Effector memory CD4-positive, alpha-beta T cell (primary cell): Measurements from ENCODE around the gene FJX1.
"Not testable (repeated sequence)": the region's sequence is repeated elsewhere in the genome, so short reads cannot be mapped to it uniquely, and the experiment has no call there.

Source experiments
- DNase-seq, 3 donors: peaks; one replicate each; pipeline ENCODE4 v3.0.0-alpha.2; 2020
- H3K27ac ChIP-seq: 2 replicates; pipeline ENCODE4 v1.7.0; 2013; ENCODE audit warnings: mild to moderate bottlenecking, low read length, moderate library complexity; ENCODE audit not compliant: insufficient read depth, poor library complexity, severe bottlenecking
- H3K27me3 ChIP-seq: replicated peaks from 2 replicates; pipeline ENCODE4 v1.7.0; 2013; ENCODE audit warnings: mild to moderate bottlenecking, low read length; ENCODE audit not compliant: insufficient read depth, control insufficient read depth, poor library complexity, severe bottlenecking
- H3K36me3 ChIP-seq: 2 replicates; pipeline ENCODE4 v1.7.0; 2013; ENCODE audit warnings: mild to moderate bottlenecking, low read length, moderate library complexity; ENCODE audit not compliant: control insufficient read depth, insufficient read depth
- H3K4me1 ChIP-seq: 2 replicates; pipeline ENCODE4 v1.7.0; 2013; ENCODE audit warnings: low read length, mild to moderate bottlenecking; ENCODE audit not compliant: control insufficient read depth, insufficient read depth, poor library complexity, severe bottlenecking
- H3K4me3 ChIP-seq: 2 replicates; pipeline ENCODE4 v1.7.0; 2013; ENCODE audit warnings: low read length, low read depth, mild to moderate bottlenecking; ENCODE audit not compliant: insufficient read depth, poor library complexity, severe bottlenecking
- H3K9me3 ChIP-seq: 2 replicates; pipeline ENCODE4 v1.7.0; 2013; ENCODE audit warnings: mild to moderate bottlenecking, low read length, moderate library complexity; ENCODE audit not compliant: control insufficient read depth

FJX1 gene

GRCh38 chr11:35662649-35663407, 44.6 kb downstream of the FJX1 start, which contains the start of gene TRIM44:
Gene TRIM44 (plus strand): TSS chr11:35662775. CDS start chr11:35663112, 337 bp downstream.
- Histone ChIP-seq H3K36me3 (no peaks in the 10 kb centered on the region), H3K4me3 (peak within 1 kb of the TSS; percentile 91), H3K27me3 (no peaks in the 10 kb centered on the region), H3K9me3 (peaks cover 6% of the 10 kb centered on the region), H3K27ac (peak within 1 kb of the TSS; percentile 80), H3K4me1 (peaks cover 14% of the 10 kb centered on the region)
- peak; percentile 60 to 72 (median 62) for DNase-seq

GRCh38 chr11:35663408-35663702, 45.1 kb downstream of the FJX1 start:
- no peak for DNase-seq
- H3K36me3 ChIP-seq: no peaks in the 10 kb centered on the region

GRCh38 chr11:35664977-35665441, 46.7 kb downstream of the FJX1 start:
- Histone ChIP-seq H3K9me3 (peaks cover 6% of the 10 kb centered on the region), H3K4me3 (no peak overlapping the region), H3K27ac (no peak overlapping the region), H3K27me3 (no peaks in the 10 kb centered on the region), H3K4me1 (peaks cover 14% of the 10 kb centered on the region), H3K36me3 (no peaks in the 10 kb centered on the region)
- DNase-seq: no peak

More at GRCh38 chr11:35663408-35663702, 45.1 kb downstream of the FJX1 start:
- Histone ChIP-seq H3K4me3 (peak overlapping the region; percentile 91), H3K27ac (peak overlapping the region; percentile 80), H3K9me3 (peaks cover 6% of the 10 kb centered on the region), H3K27me3 (no peaks in the 10 kb centered on the region), H3K4me1 (peaks cover 14% of the 10 kb centered on the region)

GRCh38 chr11:35667257-35667656, 49.0 kb downstream of the FJX1 start:
- Histone ChIP-seq H3K27me3 (no peaks in the 10 kb centered on the region), H3K36me3 (no peaks in the 10 kb centered on the region), H3K27ac (no peak overlapping the region), H3K9me3 (peaks cover 6% of the 10 kb centered on the region), H3K4me1 (peaks cover 11% of the 10 kb centered on the region), H3K4me3 (no peak overlapping the region)
- no peak for DNase-seq

- H3K4me3 ChIP-seq, H3K27me3 ChIP-seq, H3K27ac ChIP-seq, DNase-seq, H3K9me3 ChIP-seq, H3K4me1 ChIP-seq, H3K36me3 ChIP-seq: not testable (repeated sequence)
These were observed 50.1 kb downstream of the FJX1 start for GRCh38 chr11:35668350-35668749.
